Measurements from ENCODE around the gene KMT2E. TPM values are rescaled to one million over a fixed set of nuclear protein-coding genes. Genes with fewer than 3 reads are reported as not detected.
"Not testable (repeated sequence)": the region's sequence is repeated elsewhere in the genome, so short reads cannot be mapped to it uniquely, and the experiment has no call there.

KMT2E gene
- total and polyA plus RNA-seq, 3 donors from 2014 or later: 21.1 to 133 (median 96.6) TPM

- intact Hi-C loops (cut with DNase I; ENCODE audit: low total_unique reads): no loop called here
- Histone ChIP-seq H3K27me3 (no peaks in the 10 kb centered on the region), H3K9me3 (no peaks in the 10 kb centered on the region), H3K36me3 (ENCODE audit: low read depth, missing control alignments) (no peaks in the 10 kb centered on the region), H3K4me3 (no peak overlapping the region), H3K4me1 (peaks cover 35% of the 10 kb centered on the region), H3K27ac (no peak overlapping the region)
- no peak for DNase-seq
- TF ChIP-seq, protein P1, sequence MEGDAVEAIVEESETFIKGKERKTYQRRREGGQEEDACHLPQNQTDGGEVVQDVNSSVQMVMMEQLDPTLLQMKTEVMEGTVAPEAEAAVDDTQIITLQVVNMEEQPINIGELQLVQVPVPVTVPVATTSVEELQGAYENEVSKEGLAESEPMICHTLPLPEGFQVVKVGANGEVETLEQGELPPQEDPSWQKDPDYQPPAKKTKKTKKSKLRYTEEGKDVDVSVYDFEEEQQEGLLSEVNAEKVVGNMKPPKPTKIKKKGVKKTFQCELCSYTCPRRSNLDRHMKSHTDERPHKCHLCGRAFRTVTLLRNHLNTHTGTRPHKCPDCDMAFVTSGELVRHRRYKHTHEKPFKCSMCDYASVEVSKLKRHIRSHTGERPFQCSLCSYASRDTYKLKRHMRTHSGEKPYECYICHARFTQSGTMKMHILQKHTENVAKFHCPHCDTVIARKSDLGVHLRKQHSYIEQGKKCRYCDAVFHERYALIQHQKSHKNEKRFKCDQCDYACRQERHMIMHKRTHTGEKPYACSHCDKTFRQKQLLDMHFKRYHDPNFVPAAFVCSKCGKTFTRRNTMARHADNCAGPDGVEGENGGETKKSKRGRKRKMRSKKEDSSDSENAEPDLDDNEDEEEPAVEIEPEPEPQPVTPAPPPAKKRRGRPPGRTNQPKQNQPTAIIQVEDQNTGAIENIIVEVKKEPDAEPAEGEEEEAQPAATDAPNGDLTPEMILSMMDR (IDR thresholded peaks at IDR 0.05): no peak
- TF ChIP-seq POLR2A (IDR thresholded peaks at IDR 0.05): no peak
- WGBS, 2 donors: 66 to 75% methylated on average over 4 of the region's 4 CpGs
These were observed 8.5 kb downstream of the KMT2E start for GRCh38 chr7:105022458-105022857.

- H3K27me3 ChIP-seq: no peaks in the 10 kb centered on the region
- H3K4me1 ChIP-seq: peaks cover 15% of the 10 kb centered on the region
- no peak overlapping the region for H3K4me3 ChIP-seq
- H3K27ac ChIP-seq: no peak overlapping the region
- H3K36me3 ChIP-seq (ENCODE audit: low read depth, missing control alignments): no peaks in the 10 kb centered on the region
- no peak for DNase-seq
- intact Hi-C loops (cut with DNase I; ENCODE audit: low total_unique reads): no loop called here
- TF ChIP-seq, protein P1 (IDR thresholded peaks at IDR 0.05): no peak
- TF ChIP-seq POLR2A (IDR thresholded peaks at IDR 0.05): no peak
- H3K9me3 ChIP-seq: no peaks in the 10 kb centered on the region
- 39 to 48% methylated on average over 1 of the region's 1 CpG for WGBS, 2 donors
These were observed 10.7 kb downstream of the KMT2E start for GRCh38 chr7:105024734-105025133.

GRCh38 chr7:105026750-105027149 is 12.7 kb downstream of the KMT2E start:
- DNase-seq: no peak
- Histone ChIP-seq H3K36me3 (ENCODE audit: low read depth, missing control alignments) (no peaks in the 10 kb centered on the region), H3K4me3 (no peak overlapping the region), H3K27ac (no peak overlapping the region), H3K9me3 (no peaks in the 10 kb centered on the region), H3K27me3 (no peaks in the 10 kb centered on the region), H3K4me1 (peaks cover 8% of the 10 kb centered on the region)
- 86 to 92% methylated on average over 2 of the region's 2 CpGs for WGBS, 2 donors
- intact Hi-C loops (cut with DNase I; ENCODE audit: low total_unique reads): no loop called here
- TF ChIP-seq, protein P1 (IDR thresholded peaks at IDR 0.05): no peak
- no peak for TF ChIP-seq POLR2A (IDR thresholded peaks at IDR 0.05)

- DNase-seq: no peak
- H3K4me3 ChIP-seq: no peak overlapping the region
- WGBS, 2 donors: 76 to 82% methylated on average over 2 of the region's 2 CpGs
- no peaks in the 10 kb centered on the region for H3K9me3 ChIP-seq
- H3K36me3 ChIP-seq (ENCODE audit: low read depth, missing control alignments): no peaks in the 10 kb centered on the region
- H3K4me1 ChIP-seq: peaks cover 8% of the 10 kb centered on the region
- no peaks in the 10 kb centered on the region for H3K27me3 ChIP-seq
- no peak for TF ChIP-seq POLR2A (IDR thresholded peaks at IDR 0.05)
- TF ChIP-seq, protein P1 (IDR thresholded peaks at IDR 0.05): no peak
- intact Hi-C loops (cut with DNase I; ENCODE audit: low total_unique reads): no loop called here
- no peak overlapping the region for H3K27ac ChIP-seq
These were observed 13.3 kb downstream of the KMT2E start for GRCh38 chr7:105027176-105027853.

DNA sequence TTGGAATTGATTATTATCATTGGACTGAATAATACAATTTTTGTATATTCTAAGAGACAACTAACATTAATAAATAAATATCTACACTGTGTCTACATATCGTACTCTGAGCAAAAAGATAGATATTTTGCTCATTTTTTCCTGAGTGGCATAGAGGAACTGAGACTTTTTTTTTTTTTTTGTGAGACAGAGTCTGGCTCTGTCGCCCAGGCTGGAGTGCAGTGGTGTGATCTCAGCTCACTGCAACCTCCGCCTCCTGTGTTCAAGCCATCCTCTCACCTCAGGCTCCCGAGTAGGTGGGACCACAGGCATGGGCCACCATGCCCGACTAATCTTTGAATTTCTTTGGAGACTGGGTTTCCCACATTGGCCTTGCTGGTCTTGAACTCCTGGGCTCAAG is 14.0 kb downstream of the KMT2E start:
- Histone ChIP-seq H3K27ac (no peak overlapping the region), H3K4me1 (peaks cover 8% of the 10 kb centered on the region), H3K4me3 (no peak overlapping the region), H3K36me3 (ENCODE audit: low read depth, missing control alignments) (no peaks in the 10 kb centered on the region), H3K9me3 (no peaks in the 10 kb centered on the region), H3K27me3 (no peaks in the 10 kb centered on the region)
- no peak for TF ChIP-seq POLR2A (IDR thresholded peaks at IDR 0.05)
- TF ChIP-seq, protein P1 (IDR thresholded peaks at IDR 0.05): no peak
- WGBS, 2 donors: 74 to 85% methylated on average over 5 of the region's 5 CpGs
- no peak for DNase-seq
- intact Hi-C loops (cut with DNase I; ENCODE audit: low total_unique reads): no loop called here

GRCh38 chr7:105028941-105029340 is 14.9 kb downstream of the KMT2E start:
- intact Hi-C loops (cut with DNase I; ENCODE audit: low total_unique reads); H3K4me3 ChIP-seq; H3K36me3 ChIP-seq (ENCODE audit: low read depth, missing control alignments); H3K27ac ChIP-seq; DNase-seq; H3K4me1 ChIP-seq; H3K27me3 ChIP-seq; H3K9me3 ChIP-seq: not testable (repeated sequence)
- 91 to 92% methylated on average over 8 of the region's 8 CpGs for WGBS, 2 donors

All from testis (tissue), 3 donors.